ENCODE measurements around the gene MAN1A2. TPM values are rescaled to one million over a fixed set of nuclear protein-coding genes. Genes with fewer than 3 reads are reported as not detected.

Gene MAN1A2
- total and polyA plus RNA-seq, 2 experiments from 2014 or later, result 24.7 to 45.0 TPM

GRCh38 chr1:117364240-117364639 is 3.0 kb upstream of the MAN1A2 start:
- peaks cover 10% of the 10 kb centered on the region for H3K4me1 ChIP-seq (ENCODE audit: insufficient read depth)
- no peak for DNase-seq (ENCODE audit: low spot score)
- H3K9me3 ChIP-seq (ENCODE audit: low read depth), result no peaks in the 10 kb centered on the region
- H3K79me2 ChIP-seq, result peaks cover 35% of the 10 kb centered on the region
- H3K27ac ChIP-seq, result no peak overlapping the region
- peaks cover 11% of the 10 kb centered on the region for H4K20me1 ChIP-seq (ENCODE audit: insufficient read depth, poor library complexity, severe bottlenecking)
- no peak for TF ChIP-seq EZH2phosphoT487 (IDR thresholded peaks at IDR 0.05; ENCODE audit: low read depth, severe bottlenecking, unreplicated experiment)
- no peak for TF ChIP-seq EZH2 (IDR thresholded peaks at IDR 0.05; ENCODE audit: borderline replicate concordance)
- no peak for TF ChIP-seq CTCF (IDR thresholded peaks at IDR 0.05; ENCODE audit: poor library complexity)
- H3K27me3 ChIP-seq, result no peaks in the 10 kb centered on the region
- H3K4me2 ChIP-seq, result no peak overlapping the region
- H2AFZ ChIP-seq, result no peak overlapping the region
- H3K9me2 ChIP-seq (replicated peaks; ENCODE audit: insufficient read depth), result no peaks in the 10 kb centered on the region
- no peak overlapping the region for H3K4me3 ChIP-seq
- 91% methylated on average over 4 of the region's 4 CpGs for WGBS (ENCODE audit: low lambda C conversion rate, missing lambda C conversion rate)
- H3K36me3 ChIP-seq (replicated peaks; ENCODE audit: insufficient read depth, low read depth), result no peaks in the 10 kb centered on the region

GRCh38 chr1:117365350-117366176 is 1.7 kb upstream of the MAN1A2 start:
- Histone ChIP-seq H3K4me3 (peak overlapping the region; percentile 83), H4K20me1 (ENCODE audit: insufficient read depth, poor library complexity, severe bottlenecking) (peaks cover 23% of the 10 kb centered on the region), H3K36me3 (replicated peaks; ENCODE audit: insufficient read depth, low read depth) (no peaks in the 10 kb centered on the region), H2AFZ (peak overlapping the region; percentile 98), H3K4me2 (peak overlapping the region; percentile 91), H3K27ac (peak overlapping the region; percentile 99), H3K9me2 (replicated peaks; ENCODE audit: insufficient read depth) (no peaks in the 10 kb centered on the region), H3K9me3 (ENCODE audit: low read depth) (no peaks in the 10 kb centered on the region), H3K4me1 (ENCODE audit: insufficient read depth) (peaks cover 10% of the 10 kb centered on the region), H3K79me2 (peaks cover 48% of the 10 kb centered on the region), H3K27me3 (no peaks in the 10 kb centered on the region)
- TF ChIP-seq EZH2phosphoT487 (IDR thresholded peaks at IDR 0.05; ENCODE audit: low read depth, severe bottlenecking, unreplicated experiment) (no peak), EZH2 (IDR thresholded peaks at IDR 0.05; ENCODE audit: borderline replicate concordance) (no peak), CTCF (IDR thresholded peaks at IDR 0.05; ENCODE audit: poor library complexity) (no peak)
- no peak for DNase-seq (ENCODE audit: low spot score)
- WGBS (ENCODE audit: low lambda C conversion rate, missing lambda C conversion rate), result 53% methylated on average over 8 of the region's 8 CpGs

DNA sequence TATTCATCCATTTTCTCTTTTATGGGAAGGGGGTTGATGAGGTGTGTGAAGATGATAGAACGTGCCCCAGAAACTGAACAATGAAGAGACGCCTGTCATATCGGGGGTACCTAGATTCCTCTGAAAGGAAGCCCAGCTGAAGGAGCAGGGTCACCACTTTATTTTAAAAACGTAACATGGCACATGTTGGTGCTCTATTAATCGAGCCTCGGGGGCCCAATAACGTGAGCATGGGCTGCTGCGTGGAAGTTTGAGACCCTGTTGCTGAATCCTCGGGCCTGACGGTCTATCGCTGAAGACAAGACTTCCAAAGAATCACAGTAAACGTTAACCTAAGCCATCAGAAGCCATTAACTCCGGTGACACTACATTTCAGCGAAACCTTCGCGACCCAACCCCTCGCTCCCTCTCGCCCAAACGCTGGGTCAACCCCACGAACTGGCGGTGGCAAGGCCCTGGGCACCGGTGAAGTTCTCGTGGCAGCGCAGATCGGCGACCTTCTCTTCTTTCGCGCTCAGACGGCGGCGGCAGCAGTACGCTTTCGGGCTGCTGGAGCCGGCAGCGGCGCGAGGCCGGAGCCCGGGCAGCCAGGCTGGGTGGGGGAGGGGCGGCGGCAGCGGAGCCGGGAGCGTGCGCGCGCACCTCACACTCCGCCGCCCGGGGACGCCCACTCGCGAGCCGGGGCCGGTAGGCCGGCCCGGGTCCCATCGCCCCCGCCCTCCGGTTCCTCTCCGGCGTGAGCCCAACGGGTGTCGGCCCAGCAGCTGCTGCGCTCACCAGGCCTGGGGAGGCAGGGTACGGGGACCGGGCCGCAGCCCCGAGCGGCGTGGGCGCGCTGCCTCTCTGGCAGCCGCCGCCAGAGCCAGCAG is 838 bp upstream of the MAN1A2 start:
- H3K4me1 ChIP-seq (ENCODE audit: insufficient read depth), result peaks cover 18% of the 10 kb centered on the region
- peak overlapping the region; percentile 98 for H2AFZ ChIP-seq
- H3K36me3 ChIP-seq (replicated peaks; ENCODE audit: insufficient read depth, low read depth), result no peaks in the 10 kb centered on the region
- TF ChIP-seq CTCF (IDR thresholded peaks at IDR 0.05; ENCODE audit: poor library complexity) (no peak), EZH2phosphoT487 (IDR thresholded peaks at IDR 0.05; ENCODE audit: low read depth, severe bottlenecking, unreplicated experiment) (no peak), EZH2 (IDR thresholded peaks at IDR 0.05; ENCODE audit: borderline replicate concordance) (no peak)
- H3K27ac ChIP-seq, result peak overlapping the region; percentile 99
- no peaks in the 10 kb centered on the region for H3K27me3 ChIP-seq
- no peaks in the 10 kb centered on the region for H3K9me2 ChIP-seq (replicated peaks; ENCODE audit: insufficient read depth)
- H3K79me2 ChIP-seq, result peaks cover 57% of the 10 kb centered on the region
- DNase-seq (ENCODE audit: low spot score), result peak; percentile 94
- H3K4me2 ChIP-seq, result peak overlapping the region; percentile 91
- H3K9me3 ChIP-seq (ENCODE audit: low read depth), result no peaks in the 10 kb centered on the region
- H3K4me3 ChIP-seq, result peak overlapping the region; percentile 83
- peaks cover 32% of the 10 kb centered on the region for H4K20me1 ChIP-seq (ENCODE audit: insufficient read depth, poor library complexity, severe bottlenecking)
- 1% methylated on average over 60 of the region's 75 CpGs for WGBS (ENCODE audit: low lambda C conversion rate, missing lambda C conversion rate)

Data from hepatocyte (in vitro differentiated cells).